Sigmoid colon (tissue), 4 donors: ENCODE data around the gene VDR.

ENCODE experiments used
- CTCF ChIP-seq, 4 experiments: fragments of 450-650 bp in 3 of 4; fragments of 200-600 bp in 1 of 4; IDR thresholded peaks; one replicate each; pipeline ENCODE4 v1.5.1; 2016 to 2019; ENCODE audit warnings: antibody characterized with exemption in 4 of 4, mild to moderate bottlenecking in 3 of 4, moderate library complexity in 2 of 4
- POLR2A ChIP-seq, 2 donors: fragments of 450-650 bp; IDR thresholded peaks; one replicate each; pipeline ENCODE4 v1.6.1; 2016; ENCODE audit warnings: antibody characterized with exemption in 2 of 2, mild to moderate bottlenecking in 2 of 2, moderate library complexity in 2 of 2
- POLR2AphosphoS5 ChIP-seq, 4 donors: sonication (generic); formaldehyde crosslinking; IDR thresholded peaks; one replicate each; pipeline ENCODE4 v1.6.1; 2017; ENCODE audit warnings: antibody characterized with exemption in 4 of 4

- TF ChIP-seq POLR2AphosphoS5 (IDR thresholded peaks at IDR 0.05): peak in 1 of 4 donors; percentile 22
- no peak for TF ChIP-seq CTCF (IDR thresholded peaks at IDR 0.05)
- no peak for TF ChIP-seq POLR2A (IDR thresholded peaks at IDR 0.05)
Observed at GRCh38 chr12:47825173-47825639, 79.6 kb downstream of the VDR start.
